ENCODE results near the gene CR1L.
A peak's percentile ranks its signal among the peaks of the same experiment; 100 is the strongest.
"Not testable (repeated sequence)": the region's sequence is repeated elsewhere in the genome, so short reads cannot be mapped to it uniquely, and the experiment has no call there.

The CR1L gene

GRCh38 chr1:207747627-207748492 is 102.9 kb downstream of the CR1L start:
- no peak for DNase-seq

- DNase-seq: no peak
These were observed 104.0 kb downstream of the CR1L start for GRCh38 chr1:207748737-207749528.

- DNase-seq: no peak
These were observed 105.8 kb downstream of the CR1L start for GRCh38 chr1:207750631-207751305.

DNA sequence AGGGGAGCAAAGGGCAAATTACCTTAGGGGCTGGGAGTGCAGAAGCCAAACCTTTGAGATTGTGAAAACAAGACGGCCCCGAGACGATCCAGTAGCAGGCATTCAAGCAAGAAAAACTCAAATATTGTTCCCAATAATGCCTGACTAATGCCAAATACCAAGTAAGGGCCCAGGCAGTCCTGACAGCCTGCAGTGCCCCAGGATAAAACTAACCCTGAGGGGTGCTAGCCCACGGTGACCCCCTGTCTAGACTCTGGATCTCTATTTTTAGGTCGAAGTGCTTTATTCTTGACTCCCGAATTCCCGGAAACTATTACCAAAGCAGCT is 106.5 kb downstream of the CR1L start:
- DNase-seq: not testable (repeated sequence)

GRCh38 chr1:207751790-207752455 is 107.0 kb downstream of the CR1L start, which contains the start of gene CD46:
Gene CD46 (plus strand): TSS chr1:207752054. CDS start chr1:207752213, 159 bp downstream.
- DNase-seq: peak; percentile 93

- DNase-seq: no peak
These were observed 107.6 kb downstream of the CR1L start for GRCh38 chr1:207752456-207752998.

- DNase-seq: no peak
These were observed 108.7 kb downstream of the CR1L start for GRCh38 chr1:207753611-207754010.

- DNase-seq: no peak
These were observed 109.1 kb downstream of the CR1L start for GRCh38 chr1:207754011-207754410.

DNA sequence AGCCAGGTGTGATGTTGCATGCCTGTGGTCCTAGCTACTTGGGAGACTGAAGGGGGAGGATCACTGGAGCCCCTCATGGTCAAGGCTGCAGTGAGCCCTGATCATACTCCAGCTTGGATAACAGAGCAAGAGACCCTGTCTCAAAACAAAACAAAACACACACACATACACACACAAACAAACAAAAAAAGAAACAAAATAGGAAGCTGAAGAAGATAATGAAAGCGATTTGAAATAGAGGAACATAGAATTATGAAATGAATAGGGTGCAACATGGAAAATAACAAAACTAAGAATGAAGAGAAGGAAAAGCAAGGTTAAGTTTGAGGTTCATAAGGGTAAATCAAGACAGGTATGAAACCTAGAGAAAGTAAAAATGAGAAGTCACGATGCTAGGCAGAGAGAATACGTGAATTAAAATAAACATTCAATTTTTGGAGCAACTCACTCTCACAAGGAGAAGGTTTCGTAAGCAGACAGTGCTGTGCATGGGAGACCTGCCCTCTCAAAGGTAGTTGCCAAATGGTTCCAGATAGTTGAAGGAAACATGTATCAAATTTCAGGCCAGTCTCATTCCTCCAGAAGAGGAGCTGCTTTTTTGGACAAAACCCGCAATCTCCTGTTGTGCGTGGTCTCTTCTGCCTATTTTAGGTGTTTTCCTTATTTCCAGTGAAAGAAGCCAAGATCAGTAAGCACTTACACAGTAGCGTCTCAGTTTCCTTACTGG is 110.2 kb downstream of the CR1L start:
- no peak for DNase-seq

DNA sequence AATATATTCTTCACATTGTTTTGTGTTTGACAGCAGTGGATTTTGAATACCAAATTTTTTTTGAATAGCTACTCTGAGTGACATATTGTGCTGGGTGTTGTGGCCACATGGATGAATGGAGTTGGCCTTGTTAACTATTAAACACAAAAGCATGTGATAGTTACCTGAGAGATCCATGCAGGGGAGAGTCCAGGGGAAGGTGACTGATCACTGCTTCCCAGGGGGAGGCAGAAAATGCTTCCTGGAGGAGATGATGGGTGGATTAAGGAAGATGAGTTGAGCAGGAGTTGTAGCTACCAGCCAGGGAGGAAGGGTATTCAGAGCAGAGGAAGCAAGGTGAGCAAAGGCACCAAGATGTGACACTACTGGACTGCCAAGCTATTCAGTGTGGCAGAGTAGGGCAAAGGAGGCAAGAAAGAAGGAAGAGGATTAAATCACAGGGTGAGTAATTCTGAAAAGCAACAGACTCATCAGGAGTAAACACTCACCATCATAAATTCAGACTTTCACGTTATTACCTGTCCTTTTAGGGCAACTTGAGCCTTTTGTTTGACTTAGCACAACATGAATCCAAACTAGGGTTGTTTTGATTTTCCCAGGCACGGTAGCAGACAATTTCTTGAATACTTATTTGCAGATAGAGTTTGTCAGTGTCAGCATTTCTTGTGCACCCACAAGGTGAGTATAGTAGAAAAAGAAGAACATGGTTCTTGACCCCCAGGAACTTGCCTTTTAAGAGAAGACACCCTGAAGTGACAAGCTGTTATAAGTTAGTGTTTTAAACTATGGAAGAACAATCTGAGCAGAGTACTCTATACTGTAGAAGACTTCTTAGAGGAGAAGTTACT is 111.1 kb downstream of the CR1L start:
- no peak for DNase-seq

DNA sequence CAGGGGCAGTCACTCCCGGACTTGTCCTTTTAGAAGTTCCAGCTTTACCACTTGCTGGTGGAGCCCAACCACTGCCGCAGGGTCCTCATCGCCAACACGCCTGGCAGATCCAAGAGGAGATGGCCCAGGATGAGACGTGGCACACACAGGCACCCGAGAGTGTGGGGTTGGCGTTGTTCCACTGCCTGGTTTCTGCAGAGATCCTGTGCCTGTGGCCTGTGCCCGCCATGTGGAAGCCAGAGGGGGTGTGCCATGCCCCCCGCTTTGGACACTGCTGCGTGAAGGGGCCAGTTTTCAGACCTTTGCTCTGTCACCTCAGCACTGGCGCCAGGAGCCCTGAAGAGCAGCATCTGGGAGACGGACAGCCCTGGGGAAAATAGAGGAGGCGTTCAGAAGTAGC is 117.7 kb downstream of the CR1L start:
- no peak for DNase-seq

DNA sequence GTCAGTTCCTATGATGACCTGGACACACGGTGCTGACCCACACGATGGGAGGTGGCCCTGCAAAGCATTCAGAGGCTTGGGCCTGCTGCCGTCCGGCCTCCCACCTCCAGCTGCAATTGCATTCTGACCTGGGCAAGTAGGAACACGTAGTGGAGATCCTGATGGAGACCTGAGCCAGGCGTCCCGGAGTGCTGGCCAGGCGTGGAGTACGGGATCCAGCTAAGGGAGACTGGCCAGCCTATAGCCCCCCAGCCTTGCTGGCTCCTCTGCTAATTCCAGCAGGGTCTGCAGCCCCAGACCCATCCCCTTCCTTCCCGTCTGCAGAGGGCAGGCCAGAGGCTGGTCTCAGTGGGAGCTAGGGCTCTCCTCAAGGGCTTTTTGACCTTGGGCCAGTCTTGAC is 118.2 kb downstream of the CR1L start:
- no peak for DNase-seq

GRCh38 chr1:207763972-207764371 is 119.0 kb downstream of the CR1L start:
- no peak for DNase-seq

GRCh38 chr1:207766569-207766968 is 121.6 kb downstream of the CR1L start:
- no peak for DNase-seq

- not testable (repeated sequence) for DNase-seq
These were observed 125.6 kb downstream of the CR1L start for GRCh38 chr1:207770514-207770913.
